ENCODE data around the gene ANKFN1.
"Not testable (repeated sequence)": the region's sequence is repeated elsewhere in the genome, so short reads cannot be mapped to it uniquely, and the experiment has no call there.

ANKFN1 gene

DNA sequence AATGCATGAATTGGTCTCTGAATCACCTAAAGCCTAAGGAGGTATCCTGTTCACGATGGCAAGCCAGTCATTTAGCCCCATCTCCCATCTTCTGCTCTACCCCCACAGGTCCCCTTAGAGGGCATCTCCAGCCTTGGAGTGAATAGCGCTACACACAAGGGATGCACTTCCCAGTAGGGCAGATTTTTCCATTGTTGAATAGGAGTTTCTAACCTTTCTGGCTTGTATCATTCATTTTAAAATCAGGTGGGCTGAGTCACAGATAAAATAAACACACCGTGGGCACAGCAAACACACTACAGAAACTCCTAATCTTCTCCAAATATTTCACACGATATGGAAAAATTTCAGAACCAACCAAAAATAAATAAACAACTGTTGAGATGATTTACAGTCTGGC, 239.0 kb downstream of the ANKFN1 start:
- H3K36me3 ChIP-seq (ENCODE audit: insufficient read depth) = no peaks in the 10 kb centered on the region
- H3K4me1 ChIP-seq (ENCODE audit: low read depth, poor library complexity, severe bottlenecking) = no peaks in the 10 kb centered on the region
- H3K27ac ChIP-seq = no peak overlapping the region
- H3K4me2 ChIP-seq = no peak overlapping the region
- no peaks in the 10 kb centered on the region for H3K79me2 ChIP-seq (ENCODE audit: insufficient read depth, low read depth)
- no peak overlapping the region for H3K9ac ChIP-seq
- no peak overlapping the region for H3K4me3 ChIP-seq (IDR thresholded peaks at IDR 0.05; ENCODE audit: insufficient read depth, low read depth, low read length)
- no peaks in the 10 kb centered on the region for H3K27me3 ChIP-seq (ENCODE audit: insufficient read depth, low read depth)
- H2AFZ ChIP-seq (ENCODE audit: low read depth) = no peak overlapping the region
- no peaks in the 10 kb centered on the region for H4K20me1 ChIP-seq (ENCODE audit: insufficient read depth)
- TF ChIP-seq, protein P1, sequence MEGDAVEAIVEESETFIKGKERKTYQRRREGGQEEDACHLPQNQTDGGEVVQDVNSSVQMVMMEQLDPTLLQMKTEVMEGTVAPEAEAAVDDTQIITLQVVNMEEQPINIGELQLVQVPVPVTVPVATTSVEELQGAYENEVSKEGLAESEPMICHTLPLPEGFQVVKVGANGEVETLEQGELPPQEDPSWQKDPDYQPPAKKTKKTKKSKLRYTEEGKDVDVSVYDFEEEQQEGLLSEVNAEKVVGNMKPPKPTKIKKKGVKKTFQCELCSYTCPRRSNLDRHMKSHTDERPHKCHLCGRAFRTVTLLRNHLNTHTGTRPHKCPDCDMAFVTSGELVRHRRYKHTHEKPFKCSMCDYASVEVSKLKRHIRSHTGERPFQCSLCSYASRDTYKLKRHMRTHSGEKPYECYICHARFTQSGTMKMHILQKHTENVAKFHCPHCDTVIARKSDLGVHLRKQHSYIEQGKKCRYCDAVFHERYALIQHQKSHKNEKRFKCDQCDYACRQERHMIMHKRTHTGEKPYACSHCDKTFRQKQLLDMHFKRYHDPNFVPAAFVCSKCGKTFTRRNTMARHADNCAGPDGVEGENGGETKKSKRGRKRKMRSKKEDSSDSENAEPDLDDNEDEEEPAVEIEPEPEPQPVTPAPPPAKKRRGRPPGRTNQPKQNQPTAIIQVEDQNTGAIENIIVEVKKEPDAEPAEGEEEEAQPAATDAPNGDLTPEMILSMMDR (conservative IDR thresholded peaks at IDR 0.05; ENCODE audit: low read depth, low read length) = no peak

DNA sequence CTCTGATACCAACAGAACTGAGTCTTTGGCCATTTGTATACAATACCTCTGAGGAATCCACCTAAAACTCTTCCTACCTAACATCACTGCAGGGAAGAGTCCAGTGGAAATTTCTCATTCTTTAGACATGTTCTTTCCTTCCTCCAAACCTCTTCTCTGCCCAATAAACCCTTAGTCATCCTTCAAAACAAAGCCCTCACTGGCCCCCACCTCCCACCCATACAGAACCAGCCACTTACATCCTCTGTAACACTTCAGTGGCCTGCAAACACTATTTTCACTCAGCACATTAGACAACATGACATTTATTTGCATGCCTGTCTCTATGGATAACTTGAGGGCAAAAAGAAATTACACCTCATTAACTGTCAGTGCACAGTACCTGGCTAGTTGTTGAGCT, 239.9 kb downstream of the ANKFN1 start:
- Histone ChIP-seq H3K79me2 (ENCODE audit: insufficient read depth, low read depth) (no peaks in the 10 kb centered on the region), H3K4me3 (IDR thresholded peaks at IDR 0.05; ENCODE audit: insufficient read depth, low read depth, low read length) (no peak overlapping the region), H2AFZ (ENCODE audit: low read depth) (no peak overlapping the region), H3K27ac (no peak overlapping the region), H3K9ac (no peak overlapping the region), H4K20me1 (ENCODE audit: insufficient read depth) (no peaks in the 10 kb centered on the region), H3K4me2 (no peak overlapping the region), H3K36me3 (ENCODE audit: insufficient read depth) (no peaks in the 10 kb centered on the region), H3K27me3 (ENCODE audit: insufficient read depth, low read depth) (no peaks in the 10 kb centered on the region), H3K4me1 (ENCODE audit: low read depth, poor library complexity, severe bottlenecking) (no peaks in the 10 kb centered on the region)
- TF ChIP-seq, protein P1 (conservative IDR thresholded peaks at IDR 0.05; ENCODE audit: low read depth, low read length) = no peak

DNA sequence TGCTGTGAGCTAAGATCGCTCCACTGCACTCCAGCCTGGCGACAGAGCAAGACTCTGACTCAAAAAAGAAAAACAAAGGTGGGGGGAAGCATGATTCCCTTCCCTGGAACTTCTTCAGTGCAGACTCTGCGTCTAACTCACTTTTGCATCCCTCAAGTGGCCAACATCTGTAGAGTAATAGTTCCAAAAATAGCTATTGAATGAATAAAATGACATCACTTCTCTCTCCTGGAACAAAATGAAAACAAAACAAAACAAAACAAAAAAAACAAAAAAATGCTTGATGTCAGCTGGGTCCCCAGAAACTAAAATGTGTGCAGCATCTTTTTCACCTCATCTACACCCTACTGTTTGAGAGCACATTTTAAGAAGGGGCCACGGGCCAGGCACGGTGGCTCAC, 242.5 kb downstream of the ANKFN1 start:
- no peak overlapping the region for H2AFZ ChIP-seq (ENCODE audit: low read depth)

DNA sequence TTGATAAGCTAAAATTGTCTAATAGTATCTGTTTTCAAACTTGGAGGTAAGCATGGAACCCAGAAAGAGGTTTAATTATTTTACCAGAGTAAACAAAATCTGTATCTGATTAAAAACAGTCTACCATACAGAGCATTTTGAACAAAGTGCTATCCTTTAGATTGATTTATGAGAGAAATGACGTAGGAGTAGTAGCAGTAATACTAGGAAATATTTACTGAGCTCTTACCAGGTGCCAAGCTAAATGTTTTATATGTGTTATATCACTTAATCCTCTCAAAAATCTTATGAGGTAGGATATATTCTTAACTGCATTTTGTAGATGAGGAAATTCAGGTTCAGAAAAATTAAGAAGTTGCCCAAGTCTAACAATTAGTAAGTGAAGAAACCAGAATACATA, 253.8 kb downstream of the ANKFN1 start:
- no peaks in the 10 kb centered on the region for H3K27me3 ChIP-seq (ENCODE audit: insufficient read depth, low read depth)
- H3K27ac ChIP-seq = no peak overlapping the region
- H3K9ac ChIP-seq = no peak overlapping the region
- H3K4me2 ChIP-seq = no peak overlapping the region
- no peaks in the 10 kb centered on the region for H3K4me1 ChIP-seq (ENCODE audit: low read depth, poor library complexity, severe bottlenecking)
- no peaks in the 10 kb centered on the region for H4K20me1 ChIP-seq (ENCODE audit: insufficient read depth)
- no peak overlapping the region for H3K4me3 ChIP-seq (IDR thresholded peaks at IDR 0.05; ENCODE audit: insufficient read depth, low read depth, low read length)
- no peak overlapping the region for H2AFZ ChIP-seq (ENCODE audit: low read depth)
- H3K79me2 ChIP-seq (ENCODE audit: insufficient read depth, low read depth) = no peaks in the 10 kb centered on the region
- H3K36me3 ChIP-seq (ENCODE audit: insufficient read depth) = no peaks in the 10 kb centered on the region
- TF ChIP-seq, protein P1 (conservative IDR thresholded peaks at IDR 0.05; ENCODE audit: low read depth, low read length) = no peak

More for the DNA sequence above, 242.5 kb downstream of the ANKFN1 start:
- Histone ChIP-seq H3K27me3 (ENCODE audit: insufficient read depth, low read depth) (no peaks in the 10 kb centered on the region), H4K20me1 (ENCODE audit: insufficient read depth) (no peaks in the 10 kb centered on the region), H3K36me3 (ENCODE audit: insufficient read depth) (no peaks in the 10 kb centered on the region), H3K4me3 (IDR thresholded peaks at IDR 0.05; ENCODE audit: insufficient read depth, low read depth, low read length) (no peak overlapping the region), H3K9ac (no peak overlapping the region), H3K4me2 (no peak overlapping the region), H3K4me1 (ENCODE audit: low read depth, poor library complexity, severe bottlenecking) (no peaks in the 10 kb centered on the region), H3K27ac (no peak overlapping the region), H3K79me2 (ENCODE audit: insufficient read depth, low read depth) (no peaks in the 10 kb centered on the region)
- TF ChIP-seq, protein P1 (conservative IDR thresholded peaks at IDR 0.05; ENCODE audit: low read depth, low read length) = no peak

DNA sequence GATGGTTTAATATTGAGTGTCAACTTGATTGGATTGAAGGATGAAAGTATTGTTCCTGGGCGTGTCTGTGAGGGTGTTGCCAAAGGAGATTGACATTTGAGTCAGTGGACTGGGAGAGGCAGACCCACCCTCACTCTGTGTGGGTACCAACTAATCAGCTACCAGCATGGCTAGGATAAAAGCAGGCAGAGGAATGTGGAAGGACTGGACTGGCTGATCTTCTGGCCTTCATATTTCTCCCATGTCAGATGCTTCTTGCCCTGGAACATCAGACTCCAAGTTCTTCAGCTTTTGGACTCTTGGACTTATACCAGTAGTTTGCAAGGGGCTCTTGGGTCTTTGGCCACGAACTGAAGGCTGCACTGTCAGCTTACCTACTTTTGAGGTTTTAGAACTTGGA, 259.1 kb downstream of the ANKFN1 start:
- not testable (repeated sequence) for H3K27ac ChIP-seq; H3K4me1 ChIP-seq (ENCODE audit: low read depth, poor library complexity, severe bottlenecking)

More for the DNA sequence above, 259.1 kb downstream of the ANKFN1 start:
- H3K4me3 ChIP-seq (IDR thresholded peaks at IDR 0.05; ENCODE audit: insufficient read depth, low read depth, low read length); H3K79me2 ChIP-seq (ENCODE audit: insufficient read depth, low read depth); H3K9ac ChIP-seq; H2AFZ ChIP-seq (ENCODE audit: low read depth); H3K27me3 ChIP-seq (ENCODE audit: insufficient read depth, low read depth); H3K4me2 ChIP-seq; H3K36me3 ChIP-seq (ENCODE audit: insufficient read depth); H4K20me1 ChIP-seq (ENCODE audit: insufficient read depth): not testable (repeated sequence)

Measured in KMS-11 (cell line).